Esophagus muscularis mucosa (tissue), 4 donors: ENCODE measurements around the gene CHPT1. TPM values are rescaled to one million over a fixed set of nuclear protein-coding genes. Genes with fewer than 3 reads are reported as not detected.

Experiments
- DNase-seq: peaks from one replicate; pipeline ENCODE4 v3.0.0-alpha.2; 2017; ENCODE audit errors: extremely low spot score
- H3K27ac ChIP-seq, 4 donors: fragments of 200-600 bp; sonication (generic); replicated peaks in 1 of 4; 1 replicate in 3 of 4; 2 replicates in 1 of 4; pipeline ENCODE4 v1.5.1; 2016 to 2019; ENCODE audit warnings: mild to moderate bottlenecking in 1 of 4
- H3K27me3 ChIP-seq, 4 donors: fragments of 200-600 bp; sonication (generic); one replicate each; pipeline versions ENCODE4 v1.5.1 to v1.6.0; 2016 to 2019
- H3K36me3 ChIP-seq, 4 donors: fragments of 200-600 bp; sonication (generic); one replicate each; pipeline ENCODE4 v1.5.1; 2016 to 2019
- H3K4me1 ChIP-seq, 4 donors: fragments of 200-600 bp; sonication (generic); one replicate each; pipeline ENCODE4 v1.5.1; 2016 to 2019
- H3K4me3 ChIP-seq, 4 donors: fragments of 200-600 bp; sonication (generic); 1 replicate in 2 of 4; 2 replicates in 2 of 4; pipeline ENCODE4 v1.5.1; 2016 to 2019; ENCODE audit warnings: mild to moderate bottlenecking in 4 of 4, moderate library complexity in 1 of 4
- H3K9me3 ChIP-seq, 4 donors: fragments of 200-600 bp; sonication (generic); 1 replicate in 3 of 4; 2 replicates in 1 of 4; pipeline ENCODE4 v1.5.1; 2016 to 2019
- EP300 ChIP-seq: sonication (generic); formaldehyde crosslinking; IDR thresholded peaks from one replicate; pipeline ENCODE4 v1.6.1; 2017; ENCODE audit warnings: antibody characterized with exemption
- POLR2A ChIP-seq: fragments of 450-650 bp; IDR thresholded peaks from one replicate; pipeline ENCODE4 v1.6.1; 2017; ENCODE audit warnings: antibody characterized with exemption, moderate library complexity, mild to moderate bottlenecking, low read depth
- POLR2AphosphoS5 ChIP-seq, 2 donors: sonication (generic); formaldehyde crosslinking; IDR thresholded peaks; one replicate each; pipeline ENCODE4 v1.6.1; 2017; ENCODE audit warnings: antibody characterized with exemption in 2 of 2
- WGBS: methylation state at CpG from one replicate; pipeline ENCODE4 v1.1.5; 2018; 5-methylcytosine and 5-hydroxymethylcytosine counted together
- intact Hi-C: fragments of 100-400 bp; cut with DNase I; formaldehyde crosslinking; loops from one replicate; pipeline ENCODE4 v1.15.1; 2023
- total RNA-seq, 4 donors: library from RNA; depleted of rRNA; stranded (reverse); fragments of >200 nt; gene quantifications; one replicate each; pipeline versions ENCODE4 v1.1.0 to v1.2.1, GENCODE V29; 2016
- TF ChIP-seq, protein P1 (sequence below), 3 experiments: fragments of 200-600 bp in 2 of 3; fragments of 450-650 bp in 1 of 3; sonication (generic) in 2 of 3; IDR thresholded peaks; one replicate each; pipeline ENCODE4 v1.5.1; 2017 to 2019; ENCODE audit warnings: antibody characterized with exemption in 3 of 3, mild to moderate bottlenecking in 2 of 3, moderate library complexity in 1 of 3

The CHPT1 gene
- total RNA-seq, 4 donors from 2014 or later = 57.5 to 180 (median 83.8) TPM

DNA sequence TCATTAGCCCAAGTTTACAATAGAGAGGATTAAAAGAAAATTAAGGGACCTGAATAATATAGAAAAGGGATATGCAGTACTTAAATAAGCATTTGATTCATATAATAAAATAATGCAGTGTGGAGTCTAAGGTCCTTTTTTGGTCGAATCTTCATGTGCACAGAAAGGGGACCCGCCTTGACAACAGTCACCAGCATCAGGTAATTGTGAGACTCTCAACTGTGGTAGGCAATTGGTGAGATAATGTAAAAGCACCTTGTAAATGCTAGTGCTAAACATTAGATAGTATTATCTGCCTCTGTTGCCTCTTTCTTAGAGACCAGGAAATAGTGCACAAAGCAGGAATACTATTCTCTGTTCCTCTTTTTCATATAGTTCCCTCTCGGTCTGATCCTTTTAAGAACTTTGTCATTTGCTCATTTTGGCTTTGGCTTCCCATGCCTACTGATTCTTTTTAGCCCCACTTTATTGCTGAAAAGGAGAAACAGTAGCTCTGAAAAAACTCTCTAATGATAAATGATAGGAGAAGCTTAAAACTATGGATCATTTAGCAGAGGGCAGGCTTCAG is 17.5 kb downstream of the CHPT1 start:
- Histone ChIP-seq H3K9me3 (no peaks in the 10 kb centered on the region), H3K36me3 (peaks cover 0 to 25% (median 0%) of the 10 kb centered on the region in 4 donors), H3K4me3 (no peak overlapping the region), H3K27me3 (no peaks in the 10 kb centered on the region), H3K4me1 (peaks cover 14 to 41% (median 26%) of the 10 kb centered on the region in 4 donors), H3K27ac (no peak overlapping the region)
- intact Hi-C loops = no loop called here
- 83% methylated on average over 3 of the region's 3 CpGs for WGBS
- no peak for DNase-seq
- TF ChIP-seq EP300 (no peak), POLR2AphosphoS5 (IDR thresholded peaks at IDR 0.05) (no peak), POLR2A (no peak)
- TF ChIP-seq, protein P1, sequence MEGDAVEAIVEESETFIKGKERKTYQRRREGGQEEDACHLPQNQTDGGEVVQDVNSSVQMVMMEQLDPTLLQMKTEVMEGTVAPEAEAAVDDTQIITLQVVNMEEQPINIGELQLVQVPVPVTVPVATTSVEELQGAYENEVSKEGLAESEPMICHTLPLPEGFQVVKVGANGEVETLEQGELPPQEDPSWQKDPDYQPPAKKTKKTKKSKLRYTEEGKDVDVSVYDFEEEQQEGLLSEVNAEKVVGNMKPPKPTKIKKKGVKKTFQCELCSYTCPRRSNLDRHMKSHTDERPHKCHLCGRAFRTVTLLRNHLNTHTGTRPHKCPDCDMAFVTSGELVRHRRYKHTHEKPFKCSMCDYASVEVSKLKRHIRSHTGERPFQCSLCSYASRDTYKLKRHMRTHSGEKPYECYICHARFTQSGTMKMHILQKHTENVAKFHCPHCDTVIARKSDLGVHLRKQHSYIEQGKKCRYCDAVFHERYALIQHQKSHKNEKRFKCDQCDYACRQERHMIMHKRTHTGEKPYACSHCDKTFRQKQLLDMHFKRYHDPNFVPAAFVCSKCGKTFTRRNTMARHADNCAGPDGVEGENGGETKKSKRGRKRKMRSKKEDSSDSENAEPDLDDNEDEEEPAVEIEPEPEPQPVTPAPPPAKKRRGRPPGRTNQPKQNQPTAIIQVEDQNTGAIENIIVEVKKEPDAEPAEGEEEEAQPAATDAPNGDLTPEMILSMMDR (IDR thresholded peaks at IDR 0.05) = no peak

DNA sequence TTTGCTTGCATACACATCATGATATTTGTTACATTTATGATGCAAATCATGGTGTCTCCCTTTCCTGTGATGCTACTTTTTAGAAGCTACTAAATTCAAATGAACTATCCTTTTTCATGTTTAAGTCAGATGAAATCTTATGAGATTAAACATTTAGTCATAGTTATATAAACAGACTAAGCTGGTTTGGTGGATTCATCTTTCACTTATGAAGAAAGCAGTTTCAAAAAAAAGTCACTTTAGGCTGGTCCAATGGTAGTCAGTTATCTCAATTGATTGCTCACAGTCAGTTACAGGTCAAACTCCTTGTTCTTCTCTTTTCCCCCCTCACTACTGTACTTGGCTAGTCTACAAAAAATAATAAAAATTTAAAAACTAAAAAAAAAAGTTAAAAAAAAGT is 22.1 kb downstream of the CHPT1 start:
- intact Hi-C loops = no loop called here
- Histone ChIP-seq H3K4me3 (no peak overlapping the region), H3K4me1 (peaks cover 0 to 9% (median 5%) of the 10 kb centered on the region in 4 donors), H3K27ac (no peak overlapping the region), H3K9me3 (no peaks in the 10 kb centered on the region), H3K36me3 (peaks cover 0 to 62% (median 21%) of the 10 kb centered on the region in 4 donors), H3K27me3 (no peaks in the 10 kb centered on the region)
- TF ChIP-seq, protein P1 (IDR thresholded peaks at IDR 0.05) = no peak
- TF ChIP-seq EP300 (no peak), POLR2A (no peak), POLR2AphosphoS5 (IDR thresholded peaks at IDR 0.05) (no peak)
- no peak for DNase-seq

DNA sequence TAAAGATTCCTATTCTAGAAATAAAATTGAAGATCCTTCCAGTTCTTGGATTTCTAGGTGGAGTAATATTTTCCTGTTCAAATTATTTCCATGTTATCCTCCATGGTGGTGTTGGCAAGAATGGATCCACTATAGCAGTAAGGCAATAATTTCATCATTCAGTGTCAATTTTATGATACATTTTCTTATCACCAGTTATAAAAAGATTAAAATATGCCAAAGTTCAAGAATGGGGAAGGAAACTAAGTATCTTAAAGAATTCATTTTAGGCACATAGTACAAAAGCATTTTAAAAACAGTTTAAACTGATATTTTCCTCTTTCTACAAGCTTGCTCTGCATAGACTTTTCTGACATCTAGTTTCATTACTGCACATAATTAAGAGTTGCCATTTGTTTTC is 22.7 kb downstream of the CHPT1 start:
- no peak for DNase-seq
- Histone ChIP-seq H3K36me3 (peaks cover 0 to 63% (median 23%) of the 10 kb centered on the region in 4 donors), H3K27me3 (no peaks in the 10 kb centered on the region), H3K4me1 (peaks cover 0 to 5% (median 2%) of the 10 kb centered on the region in 4 donors), H3K9me3 (no peaks in the 10 kb centered on the region), H3K27ac (no peak overlapping the region), H3K4me3 (no peak overlapping the region)
- intact Hi-C loops = no loop called here
- TF ChIP-seq POLR2A (no peak), EP300 (no peak), POLR2AphosphoS5 (IDR thresholded peaks at IDR 0.05) (no peak)
- TF ChIP-seq, protein P1 (IDR thresholded peaks at IDR 0.05) = no peak

DNA sequence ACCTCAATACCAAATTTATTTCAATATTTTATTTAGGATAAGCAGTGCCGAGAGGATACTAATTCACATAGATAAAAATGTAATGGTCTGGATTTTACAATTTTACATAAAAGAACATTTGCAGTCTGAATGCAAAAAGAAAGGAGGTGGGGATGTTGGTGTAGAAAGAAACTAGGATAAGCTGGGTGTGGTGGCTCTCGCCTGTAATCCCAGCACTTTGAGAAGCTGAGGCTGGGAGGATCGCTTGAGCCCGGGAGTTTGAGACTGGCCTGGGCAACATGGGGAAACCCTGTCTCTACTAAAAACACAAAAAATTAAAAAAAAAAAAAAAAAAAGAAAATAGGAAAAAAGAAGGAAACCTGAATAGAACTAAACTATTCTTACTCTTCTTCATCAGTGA is 25.0 kb downstream of the CHPT1 start:
- WGBS = 100% methylated on average over 4 of the region's 4 CpGs
- TF ChIP-seq POLR2A = no peak
- TF ChIP-seq EP300 = no peak
- no peak for TF ChIP-seq POLR2AphosphoS5 (IDR thresholded peaks at IDR 0.05)
- TF ChIP-seq, protein P1 (IDR thresholded peaks at IDR 0.05) = no peak
- peaks cover 8 to 77% (median 39%) of the 10 kb centered on the region in 4 donors for H3K36me3 ChIP-seq
- H3K27me3 ChIP-seq = no peaks in the 10 kb centered on the region
- no peaks in the 10 kb centered on the region for H3K4me1 ChIP-seq
- no peaks in the 10 kb centered on the region for H3K9me3 ChIP-seq
- no peak overlapping the region for H3K27ac ChIP-seq
- no peak for DNase-seq
- intact Hi-C loops = no loop called here
- no peak overlapping the region for H3K4me3 ChIP-seq

DNA sequence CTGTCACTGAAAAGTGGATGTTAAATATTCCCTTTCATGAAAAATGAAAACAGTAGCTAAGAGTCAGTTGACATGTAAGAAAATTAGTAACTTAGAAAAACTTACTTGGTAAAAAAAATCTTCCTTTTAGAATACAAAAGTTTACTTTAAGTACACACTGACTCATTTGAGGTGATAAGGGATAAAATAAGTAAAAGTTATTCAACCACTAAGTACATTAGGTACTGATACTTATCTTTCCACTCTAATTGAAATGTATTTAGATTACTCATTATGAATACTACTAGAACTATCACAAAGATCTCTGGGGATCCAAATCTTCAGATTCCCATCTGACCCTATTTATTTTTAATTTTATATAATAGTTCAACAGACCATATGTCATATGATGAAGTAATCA is 29.7 kb downstream of the CHPT1 start:
- peaks cover 8 to 87% (median 53%) of the 10 kb centered on the region in 4 donors for H3K36me3 ChIP-seq
- H3K27ac ChIP-seq = no peak overlapping the region
- DNase-seq = no peak
- H3K4me3 ChIP-seq = no peak overlapping the region
- H3K4me1 ChIP-seq = no peaks in the 10 kb centered on the region
- intact Hi-C loops = no loop called here
- H3K9me3 ChIP-seq = no peaks in the 10 kb centered on the region
- no peaks in the 10 kb centered on the region for H3K27me3 ChIP-seq
- TF ChIP-seq POLR2AphosphoS5 (IDR thresholded peaks at IDR 0.05) = no peak
- TF ChIP-seq EP300 = no peak
